BJ (cell line): Measurements from ENCODE around the gene PHKA2. TPM values are rescaled to one million over a fixed set of nuclear protein-coding genes. Genes with fewer than 3 reads are reported as not detected.

Experiments used
- CTCF ChIA-PET: fragments of 350-600 bp; formaldehyde crosslinking; extraction: SDS; loops from one replicate; lab custom pipeline; 2021; ENCODE audit warnings: antibody characterized with exemption, inconsistent platforms; lab: Yijun Ruan, JAX
- POLR2A ChIA-PET: fragments of 300-600 bp; sonication (Branson Sonifier 250); formaldehyde crosslinking; extraction: SDS; loops from one replicate; lab custom pipeline; 2021; ENCODE audit warnings: antibody characterized with exemption; lab: Charles Lee
- DNase-seq: peaks from one replicate; pipeline ENCODE4 v3.0.0-alpha.2; 2011; ENCODE audit warnings: low read depth
- H3K27me3 ChIP-seq: 2 replicates; pipeline ENCODE4 v1.6.0; 2011; ENCODE audit warnings: low read length; ENCODE audit not compliant: control insufficient read depth, insufficient read depth
- H3K36me3 ChIP-seq: 2 replicates; pipeline ENCODE4 v1.5.1; 2011; ENCODE audit warnings: low read length; ENCODE audit not compliant: control insufficient read depth, insufficient read depth
- H3K4me3 ChIP-seq: 2 replicates; pipeline ENCODE4 v1.5.1; 2011; ENCODE audit warnings: low read depth, mild to moderate bottlenecking, control low read depth, low read length
- CTCF ChIP-seq: IDR thresholded peaks from 2 replicates; pipeline ENCODE4 v1.5.1; 2011; ENCODE audit warnings: low read depth, mild to moderate bottlenecking, control low read depth, inconsistent platforms, low read length, moderate library complexity; ENCODE audit not compliant: insufficient read depth
- polyA plus RNA-seq: library from polyadenylated mRNA; depleted of rRNA; stranded (reverse); fragments of >200 nt; gene quantifications from 2 replicates; pipeline ENCODE4 v1.2.3, GENCODE V29; 2011

Gene PHKA2
- polyA plus RNA-seq, 1 experiment = 23.1 TPM

- Histone ChIP-seq H3K4me3 (no peak overlapping the region), H3K27me3 (no peaks in the 10 kb centered on the region), H3K36me3 (peaks cover 2% of the 10 kb centered on the region; the same call in 1 of the 2 replicates)
- CTCF ChIA-PET = no interaction called here
- POLR2A ChIA-PET = no interaction called here
- no peak for DNase-seq
- TF ChIP-seq CTCF = no peak
Measured at GRCh38 chrX:18894156-18894555, 89.8 kb downstream of the PHKA2 start.

- no peak for DNase-seq
- no peak for TF ChIP-seq CTCF
- H3K27me3 ChIP-seq = no peaks in the 10 kb centered on the region
- ChIA-PET POLR2A (no interaction called here), CTCF (no interaction called here)
- H3K36me3 ChIP-seq = peaks cover 2% of the 10 kb centered on the region; the same call in 1 of the 2 replicates
- no peak overlapping the region for H3K4me3 ChIP-seq
Measured at GRCh38 chrX:18893536-18893935, 90.4 kb downstream of the PHKA2 start.

DNA sequence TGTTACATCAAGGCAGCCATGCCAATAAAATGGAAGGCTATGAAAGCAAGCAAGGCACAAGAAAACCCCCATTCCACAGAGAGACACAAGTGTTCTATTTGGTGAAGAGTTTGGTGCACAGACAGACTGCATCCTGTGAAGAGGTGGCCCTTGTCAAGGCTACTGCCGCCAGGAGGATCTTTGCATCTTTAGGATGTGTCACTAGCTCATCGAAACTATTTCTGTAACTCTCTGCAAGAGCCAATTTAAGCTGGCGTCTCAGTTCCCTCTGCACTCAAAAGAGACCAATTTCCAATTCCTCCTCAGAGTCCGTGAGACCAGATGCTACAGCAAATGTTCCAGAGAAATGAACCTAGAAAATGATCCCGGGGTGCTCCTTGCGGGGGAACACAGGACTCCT is 91.0 kb downstream of the PHKA2 start:
- DNase-seq = no peak
- Histone ChIP-seq H3K27me3 (no peaks in the 10 kb centered on the region), H3K4me3 (no peak overlapping the region), H3K36me3 (peaks cover 2% of the 10 kb centered on the region; the same call in 1 of the 2 replicates)
- POLR2A ChIA-PET = no interaction called here
- no peak for TF ChIP-seq CTCF
- CTCF ChIA-PET = no interaction called here

DNA sequence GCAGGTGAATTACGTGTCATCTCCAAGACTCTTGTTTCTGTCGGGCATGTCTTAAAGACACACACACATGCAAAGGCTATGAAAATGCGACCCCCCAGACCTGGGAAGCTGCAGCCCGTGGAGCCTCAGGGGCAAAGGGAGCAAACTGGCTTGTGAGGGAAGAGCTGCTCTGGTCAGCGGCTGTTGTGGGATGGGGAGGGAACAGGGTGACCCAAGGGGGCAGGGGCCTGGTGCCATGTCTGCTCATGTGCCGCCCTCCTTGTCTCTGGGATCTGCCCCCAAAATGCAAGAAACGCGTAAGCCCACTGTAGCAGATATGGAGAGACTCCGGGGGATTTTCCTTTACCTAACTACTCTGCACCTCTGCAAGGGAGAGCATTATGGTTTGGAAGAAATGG is 92.4 kb downstream of the PHKA2 start:
- Histone ChIP-seq H3K36me3 (peaks cover 1% of the 10 kb centered on the region; the same call in 1 of the 2 replicates), H3K4me3 (no peak overlapping the region), H3K27me3 (no peaks in the 10 kb centered on the region)
- ChIA-PET POLR2A (no interaction called here), CTCF (no interaction called here)
- TF ChIP-seq CTCF = no peak
- DNase-seq = no peak

GRCh38 chrX:18890724-18891547 is 93.0 kb downstream of the PHKA2 start:
- Histone ChIP-seq H3K36me3 (peaks cover 1% of the 10 kb centered on the region; the same call in 1 of the 2 replicates), H3K4me3 (no peak overlapping the region), H3K27me3 (no peaks in the 10 kb centered on the region)
- POLR2A ChIA-PET = no interaction called here
- TF ChIP-seq CTCF = no peak
- DNase-seq = no peak
- CTCF ChIA-PET = no interaction called here
